ENCODE measurements around the gene ZBTB33. TPM values are rescaled to one million over a fixed set of nuclear protein-coding genes. Genes with fewer than 3 reads are reported as not detected.

Gene ZBTB33
- total RNA-seq (2014; rRNA removed; shearing (Covaris generic)): 11.5 and 11.6 TPM in 2 replicates
- polyA plus RNA-seq (2016; fragmentation: Nextera tagmentation; extraction: Ambion mirVana): 8.3 and 8.5 TPM in 2 replicates

GRCh38 chrX:120250522-120251271 lies at the start of gene ZBTB33:
ZBTB33 (plus strand) TSS chrX:120250812; CDS start chrX:120253416, 2,604 bp downstream.
- Histone ChIP-seq H2AFZ (peak within 1 kb of the TSS; percentile 96), H3K9me3 (ENCODE audit: low read depth) (no peaks in the 10 kb centered on the region), H3K4me3 (peak within 1 kb of the TSS; percentile 88), H3K27ac (peak within 1 kb of the TSS; percentile 89), H3F3A (ENCODE audit: insufficient read depth) (0 out of 2 replicates have a peak, but pooled peaks cover 4% of the 10 kb centered on the region), H3K36me3 (ENCODE audit: low read depth) (peaks cover 10% of the 10 kb centered on the region; the same call in 1 of the 2 replicates), H3K4me1 (ENCODE audit: insufficient read depth) (0 out of 2 replicates have a peak, but pooled peaks cover 5% of the 10 kb centered on the region), H3K27me3 (replicated peaks; ENCODE audit: insufficient read depth) (no peaks in the 10 kb centered on the region), H3K79me2 (ENCODE audit: insufficient read depth) (peaks cover 27% of the 10 kb centered on the region), H3K9ac (peak within 1 kb of the TSS; percentile 97), H3K4me2 (ENCODE audit: unreplicated experiment) (peak within 1 kb of the TSS; percentile 86), H4K20me1 (ENCODE audit: insufficient read depth) (no peaks in the 10 kb centered on the region), H3K9me2 (ENCODE audit: insufficient read depth) (no peaks in the 10 kb centered on the region)
- no peak for TF ChIP-seq EZH2 (IDR thresholded peaks at IDR 0.05; ENCODE audit: insufficient read depth, poor library complexity, severe bottlenecking)
- TF ChIP-seq EZH2phosphoT487 (IDR thresholded peaks at IDR 0.05; ENCODE audit: insufficient read depth, low read depth): no peak
- in situ Hi-C loops (cut with MboI): no loop called here
- DNase-seq: peak; percentile 95
- 0 to 1% methylated on average over 27 to 31 of the region's 75 CpGs for WGBS, 2 experiments (ENCODE audit: low coverage in 1 of 2, low lambda C conversion rate in 2 of 2, missing lambda C conversion rate in 2 of 2)

- Histone ChIP-seq H3K4me3 (no peak overlapping the region), H3K27ac (no peak overlapping the region), H4K20me1 (ENCODE audit: insufficient read depth) (no peaks in the 10 kb centered on the region), H2AFZ (no peak overlapping the region), H3K9me3 (ENCODE audit: low read depth) (no peaks in the 10 kb centered on the region), H3K4me1 (ENCODE audit: insufficient read depth) (no peaks in the 10 kb centered on the region), H3K27me3 (replicated peaks; ENCODE audit: insufficient read depth) (no peaks in the 10 kb centered on the region), H3F3A (ENCODE audit: insufficient read depth) (no peaks in the 10 kb centered on the region), H3K79me2 (ENCODE audit: insufficient read depth) (no peaks in the 10 kb centered on the region), H3K9ac (no peak overlapping the region), H3K36me3 (ENCODE audit: low read depth) (no peaks in the 10 kb centered on the region), H3K4me2 (ENCODE audit: unreplicated experiment) (no peak overlapping the region), H3K9me2 (ENCODE audit: insufficient read depth) (no peaks in the 10 kb centered on the region)
- WGBS, 2 experiments (ENCODE audit: low coverage in 1 of 2, low lambda C conversion rate in 2 of 2, missing lambda C conversion rate in 2 of 2): 76 to 92% methylated on average over 8 to 11 of the region's 11 CpGs
- DNase-seq: no peak
- no peak for TF ChIP-seq EZH2 (IDR thresholded peaks at IDR 0.05; ENCODE audit: insufficient read depth, poor library complexity, severe bottlenecking)
- no peak for TF ChIP-seq EZH2phosphoT487 (IDR thresholded peaks at IDR 0.05; ENCODE audit: insufficient read depth, low read depth)
- in situ Hi-C loops (cut with MboI): loop anchor here (25.0 kb wide), 2 partner anchors 89 to 189 kb away; partner anchors contain the start of gene RHOXF1
Measured at GRCh38 chrX:120200851-120201250, 49.8 kb upstream of the ZBTB33 start.

- no peaks in the 10 kb centered on the region for H3K4me1 ChIP-seq (ENCODE audit: insufficient read depth)
- no peaks in the 10 kb centered on the region for H3K27me3 ChIP-seq (replicated peaks; ENCODE audit: insufficient read depth)
- H2AFZ ChIP-seq: no peak overlapping the region
- H3K4me2 ChIP-seq (ENCODE audit: unreplicated experiment): no peak overlapping the region
- H3K9me3 ChIP-seq (ENCODE audit: low read depth): no peaks in the 10 kb centered on the region
- in situ Hi-C loops (cut with MboI): loop anchor here (25.0 kb wide), 2 partner anchors 94 to 194 kb away; partner anchors contain the start of gene RHOXF1
- H3F3A ChIP-seq (ENCODE audit: insufficient read depth): no peaks in the 10 kb centered on the region
- TF ChIP-seq EZH2 (IDR thresholded peaks at IDR 0.05; ENCODE audit: insufficient read depth, poor library complexity, severe bottlenecking): no peak
- no peak for TF ChIP-seq EZH2phosphoT487 (IDR thresholded peaks at IDR 0.05; ENCODE audit: insufficient read depth, low read depth)
- WGBS, 2 experiments (ENCODE audit: low coverage in 1 of 2, low lambda C conversion rate in 2 of 2, missing lambda C conversion rate in 2 of 2): 67 to 82% methylated on average over 10 to 12 of the region's 12 CpGs
- no peaks in the 10 kb centered on the region for H4K20me1 ChIP-seq (ENCODE audit: insufficient read depth)
- H3K9ac ChIP-seq: no peak overlapping the region
- no peak overlapping the region for H3K27ac ChIP-seq
- no peaks in the 10 kb centered on the region for H3K36me3 ChIP-seq (ENCODE audit: low read depth)
- no peak overlapping the region for H3K4me3 ChIP-seq
- DNase-seq: no peak
- H3K79me2 ChIP-seq (ENCODE audit: insufficient read depth): no peaks in the 10 kb centered on the region
- no peaks in the 10 kb centered on the region for H3K9me2 ChIP-seq (ENCODE audit: insufficient read depth)
Measured at GRCh38 chrX:120205816-120206753, 44.5 kb upstream of the ZBTB33 start.

- no peak overlapping the region for H2AFZ ChIP-seq
- in situ Hi-C loops (cut with MboI): loop anchor here (25.0 kb wide), 2 partner anchors 95 to 195 kb away; partner anchors contain the start of gene RHOXF1
- no peaks in the 10 kb centered on the region for H3K36me3 ChIP-seq (ENCODE audit: low read depth)
- TF ChIP-seq EZH2 (IDR thresholded peaks at IDR 0.05; ENCODE audit: insufficient read depth, poor library complexity, severe bottlenecking): no peak
- TF ChIP-seq EZH2phosphoT487 (IDR thresholded peaks at IDR 0.05; ENCODE audit: insufficient read depth, low read depth): no peak
- no peaks in the 10 kb centered on the region for H3K4me1 ChIP-seq (ENCODE audit: insufficient read depth)
- no peaks in the 10 kb centered on the region for H3K27me3 ChIP-seq (replicated peaks; ENCODE audit: insufficient read depth)
- 59 to 71% methylated on average over 7 to 8 of the region's 8 CpGs for WGBS, 2 experiments (ENCODE audit: low coverage in 1 of 2, low lambda C conversion rate in 2 of 2, missing lambda C conversion rate in 2 of 2)
- H3F3A ChIP-seq (ENCODE audit: insufficient read depth): no peaks in the 10 kb centered on the region
- no peak overlapping the region for H3K4me3 ChIP-seq
- no peak overlapping the region for H3K9ac ChIP-seq
- no peak for DNase-seq
- H3K9me3 ChIP-seq (ENCODE audit: low read depth): no peaks in the 10 kb centered on the region
- no peaks in the 10 kb centered on the region for H3K79me2 ChIP-seq (ENCODE audit: insufficient read depth)
- no peaks in the 10 kb centered on the region for H4K20me1 ChIP-seq (ENCODE audit: insufficient read depth)
- H3K9me2 ChIP-seq (ENCODE audit: insufficient read depth): no peaks in the 10 kb centered on the region
- no peak overlapping the region for H3K27ac ChIP-seq
- no peak overlapping the region for H3K4me2 ChIP-seq (ENCODE audit: unreplicated experiment)
Measured at GRCh38 chrX:120207009-120207605, 43.5 kb upstream of the ZBTB33 start.
